Activated T-cell treated with anti-CD3 and anti-CD28 coated beads, Interleukin-2, amount 50 U/mL, for 4 hours (primary cell): ENCODE results near the gene ZFP28. TPM values are rescaled to one million over a fixed set of nuclear protein-coding genes. Genes with fewer than 3 reads are reported as not detected.

Experiments
- ATAC-seq, 2 donors: fragments of 200-7000 bp; cut with Tn5 transposase; one replicate each; pipeline ENCODE4 v1.10.0; 2021
- DNase-seq: peaks from one replicate; pipeline ENCODE4 v3.0.0-alpha.2; 2020
- H3K27me3 Mint-ChIP-seq: one replicate; pipeline ENCODE4 v1.8.0; 2021; ENCODE audit warnings: low read depth, mixed read lengths
- H3K36me3 Mint-ChIP-seq: one replicate; pipeline ENCODE4 v1.8.0; 2022; ENCODE audit warnings: mixed read lengths; ENCODE audit not compliant: insufficient read depth
- H3K4me1 Mint-ChIP-seq: one replicate; pipeline ENCODE4 v1.8.0; 2021; ENCODE audit warnings: low read depth, mixed read lengths
- H3K4me3 Mint-ChIP-seq: one replicate; pipeline ENCODE4 v1.8.0; 2021; ENCODE audit warnings: mild to moderate bottlenecking, moderate library complexity, mixed read lengths
- H3K9me3 Mint-ChIP-seq: one replicate; pipeline ENCODE4 v1.8.0; 2021; ENCODE audit warnings: mixed read lengths
- total RNA-seq, 3 donors: library from RNA; stranded (reverse); gene quantifications; one replicate each; pipeline ENCODE4 v1.2.1, GENCODE V29; 2021

Gene ZFP28
- total RNA-seq, 3 donors from 2014 or later, result 1.1 to 2.3 (median 1.4) TPM

GRCh38 chr19:56567274-56568120, 28.7 kb downstream of the ZFP28 start, which contains the start of gene ZNF470:
TSS of gene ZNF470 (plus strand) at chr19:56567468. CDS start at chr19:56570312, 2,844 bp downstream.
- Mint-ChIP-seq H3K9me3 (peaks cover 40% of the 10 kb centered on the region), H3K4me1 (peaks cover 14% of the 10 kb centered on the region), H3K27me3 (no peaks in the 10 kb centered on the region), H3K36me3 (peaks cover 41% of the 10 kb centered on the region), H3K4me3 (peak within 1 kb of the TSS; percentile 92)
- DNase-seq, result peak; percentile 82
- ATAC-seq, result peak; percentile 99

- Mint-ChIP-seq H3K27me3 (no peaks in the 10 kb centered on the region), H3K36me3 (peaks cover 61% of the 10 kb centered on the region), H3K4me1 (peaks cover 8% of the 10 kb centered on the region), H3K4me3 (no peak overlapping the region), H3K9me3 (peaks cover 56% of the 10 kb centered on the region)
- no peak for ATAC-seq
- DNase-seq, result no peak
Observed at GRCh38 chr19:56572589-56572988, 33.8 kb downstream of the ZFP28 start.

DNA sequence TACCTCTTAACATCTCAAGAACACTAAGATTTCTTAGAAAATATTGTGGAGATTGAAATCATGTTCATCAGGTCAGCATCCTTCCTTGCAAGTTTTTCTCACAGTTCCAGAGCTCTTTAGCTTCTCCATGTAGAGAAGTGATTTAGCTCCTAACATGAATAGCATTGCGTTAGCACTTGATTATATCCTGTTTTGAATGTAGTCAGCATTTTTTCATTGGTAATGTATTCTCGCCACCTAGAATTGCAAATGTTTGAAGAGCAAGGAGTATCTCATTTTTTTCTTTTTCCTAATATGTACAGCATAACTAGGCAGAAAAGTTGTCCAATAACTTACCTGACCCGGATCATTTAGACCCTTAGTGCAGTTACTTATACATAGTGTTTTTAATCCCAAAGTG, 35.2 kb downstream of the ZFP28 start:
- peaks cover 59% of the 10 kb centered on the region for H3K9me3 Mint-ChIP-seq

GRCh38 chr19:56577719-56578602, 39.2 kb downstream of the ZFP28 start:
- Mint-ChIP-seq H3K9me3 (peaks cover 54% of the 10 kb centered on the region), H3K36me3 (peaks cover 41% of the 10 kb centered on the region), H3K27me3 (no peaks in the 10 kb centered on the region), H3K4me1 (no peaks in the 10 kb centered on the region), H3K4me3 (no peak overlapping the region)
- ATAC-seq (no peak), DNase-seq (no peak)

More for the DNA sequence above, 35.2 kb downstream of the ZFP28 start:
- H3K27me3 Mint-ChIP-seq, result no peaks in the 10 kb centered on the region
- DNase-seq (no peak), ATAC-seq (no peak)
- H3K4me3 Mint-ChIP-seq, result no peak overlapping the region
- H3K36me3 Mint-ChIP-seq, result peaks cover 64% of the 10 kb centered on the region
- no peaks in the 10 kb centered on the region for H3K4me1 Mint-ChIP-seq

GRCh38 chr19:56594446-56594782, 55.7 kb downstream of the ZFP28 start:
- H3K4me3 Mint-ChIP-seq, result peak overlapping the region; percentile 96
- DNase-seq (no peak), ATAC-seq (no peak)
- H3K4me1 Mint-ChIP-seq, result peaks cover 17% of the 10 kb centered on the region
- peaks cover 20% of the 10 kb centered on the region for H3K36me3 Mint-ChIP-seq
- H3K27me3 Mint-ChIP-seq, result no peaks in the 10 kb centered on the region
- peaks cover 25% of the 10 kb centered on the region for H3K9me3 Mint-ChIP-seq

DNA sequence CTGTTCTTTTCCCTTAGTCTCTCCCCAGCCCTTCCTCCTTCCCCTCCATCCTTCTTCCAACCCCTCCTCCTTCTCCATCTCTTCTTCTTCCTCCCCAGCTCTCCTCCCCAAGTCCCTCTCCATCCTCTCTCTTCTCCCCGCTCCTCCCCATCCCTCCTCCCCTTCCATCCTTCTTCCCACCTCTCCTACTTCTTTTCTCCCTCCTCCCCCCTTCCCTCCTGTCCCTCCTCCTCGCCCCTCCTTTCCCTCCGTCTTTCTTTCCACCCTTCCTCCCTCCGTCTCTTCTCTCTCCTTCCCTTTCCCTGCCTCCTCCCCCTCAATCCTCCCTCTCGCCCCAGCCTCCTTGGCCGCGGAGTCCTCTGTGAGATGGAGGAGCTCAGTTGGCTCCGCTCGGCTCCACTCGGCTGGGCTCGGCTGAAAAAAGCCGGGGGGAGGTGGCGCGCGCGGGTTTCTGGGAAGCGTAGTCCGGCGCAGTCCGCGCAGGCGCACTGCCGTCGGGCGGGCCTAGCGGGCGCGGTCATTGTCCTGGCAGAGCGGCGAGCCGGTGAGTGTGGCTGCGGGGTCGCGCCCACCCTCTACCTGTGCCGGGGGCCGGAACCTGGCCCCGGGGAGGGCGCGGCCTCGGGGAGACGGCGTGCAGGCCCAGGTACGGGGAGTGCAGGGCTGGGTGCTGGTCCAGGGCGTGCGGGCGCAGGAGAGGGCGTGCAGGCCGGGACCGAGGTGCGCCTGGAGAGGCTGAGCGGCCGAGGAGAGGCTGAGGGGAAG, 56.2 kb downstream of the ZFP28 start, which contains the start of gene ZNF71:
TSS of gene ZNF71 (plus strand) at position 520 of the 765 bp plus-strand sequence. CDS start 6,257 bp downstream, outside the sequence.
- H3K4me1 Mint-ChIP-seq, result peaks cover 17% of the 10 kb centered on the region
- peaks cover 20% of the 10 kb centered on the region for H3K36me3 Mint-ChIP-seq
- peaks cover 25% of the 10 kb centered on the region for H3K9me3 Mint-ChIP-seq
- ATAC-seq (peak; percentile 97 to 99), DNase-seq (peak; percentile 83)
- H3K4me3 Mint-ChIP-seq, result peak within 1 kb of the TSS; percentile 96
- H3K27me3 Mint-ChIP-seq, result no peaks in the 10 kb centered on the region

DNA sequence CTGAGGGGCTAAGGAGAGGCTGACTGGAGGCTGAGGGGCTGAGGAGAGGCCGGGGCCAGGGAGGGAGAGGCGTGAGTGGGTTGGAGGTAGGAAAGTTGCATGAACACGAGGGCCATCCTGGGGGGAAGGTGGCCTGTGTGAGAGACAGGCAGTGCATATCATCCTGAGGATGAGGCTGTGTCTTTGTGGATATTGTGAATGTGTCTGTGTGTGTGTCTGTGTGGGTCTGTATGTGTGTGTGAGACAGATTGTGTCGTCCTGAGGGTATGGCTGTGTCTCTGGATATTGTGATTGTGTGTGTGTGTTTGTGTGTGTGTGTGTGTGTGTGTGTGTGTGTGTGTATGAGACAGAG, 56.8 kb downstream of the ZFP28 start:
- Mint-ChIP-seq H3K9me3 (peaks cover 24% of the 10 kb centered on the region), H3K4me1 (peaks cover 18% of the 10 kb centered on the region), H3K4me3 (peak overlapping the region; percentile 96), H3K36me3 (peaks cover 21% of the 10 kb centered on the region), H3K27me3 (no peaks in the 10 kb centered on the region)
- no peak for DNase-seq
- ATAC-seq, result peak; percentile 27 to 41

- Mint-ChIP-seq H3K4me1 (peaks cover 19% of the 10 kb centered on the region), H3K36me3 (peaks cover 33% of the 10 kb centered on the region), H3K4me3 (peak overlapping the region; percentile 96), H3K27me3 (no peaks in the 10 kb centered on the region), H3K9me3 (peaks cover 25% of the 10 kb centered on the region)
- ATAC-seq (no peak), DNase-seq (no peak)
Observed at GRCh38 chr19:56596676-56597075, 57.9 kb downstream of the ZFP28 start.

- no peaks in the 10 kb centered on the region for H3K27me3 Mint-ChIP-seq
- DNase-seq (no peak), ATAC-seq (no peak)
- H3K4me3 Mint-ChIP-seq, result no peak overlapping the region
- H3K36me3 Mint-ChIP-seq, result peaks cover 42% of the 10 kb centered on the region
- H3K4me1 Mint-ChIP-seq, result peaks cover 20% of the 10 kb centered on the region
- peaks cover 29% of the 10 kb centered on the region for H3K9me3 Mint-ChIP-seq
Observed at GRCh38 chr19:56597696-56598095, 58.9 kb downstream of the ZFP28 start.

GRCh38 chr19:56601375-56601774, 62.6 kb downstream of the ZFP28 start:
- Mint-ChIP-seq H3K4me1 (peaks cover 12% of the 10 kb centered on the region), H3K9me3 (peaks cover 34% of the 10 kb centered on the region), H3K27me3 (no peaks in the 10 kb centered on the region), H3K4me3 (no peak overlapping the region), H3K36me3 (peaks cover 62% of the 10 kb centered on the region)
- no peak for ATAC-seq
- DNase-seq, result no peak

- peaks cover 40% of the 10 kb centered on the region for H3K9me3 Mint-ChIP-seq
- no peak overlapping the region for H3K4me3 Mint-ChIP-seq
- peaks cover 66% of the 10 kb centered on the region for H3K36me3 Mint-ChIP-seq
- ATAC-seq (no peak), DNase-seq (no peak)
- peaks cover 7% of the 10 kb centered on the region for H3K4me1 Mint-ChIP-seq
- no peaks in the 10 kb centered on the region for H3K27me3 Mint-ChIP-seq
Observed at GRCh38 chr19:56603829-56604228, 65.1 kb downstream of the ZFP28 start.
